ENCODE measurements around the gene MACO1. TPM values are rescaled to one million over a fixed set of nuclear protein-coding genes. Genes with fewer than 3 reads are reported as not detected.

Gene MACO1
- total RNA-seq, 1 experiment from 2014 or later = 16.3 TPM

DNA sequence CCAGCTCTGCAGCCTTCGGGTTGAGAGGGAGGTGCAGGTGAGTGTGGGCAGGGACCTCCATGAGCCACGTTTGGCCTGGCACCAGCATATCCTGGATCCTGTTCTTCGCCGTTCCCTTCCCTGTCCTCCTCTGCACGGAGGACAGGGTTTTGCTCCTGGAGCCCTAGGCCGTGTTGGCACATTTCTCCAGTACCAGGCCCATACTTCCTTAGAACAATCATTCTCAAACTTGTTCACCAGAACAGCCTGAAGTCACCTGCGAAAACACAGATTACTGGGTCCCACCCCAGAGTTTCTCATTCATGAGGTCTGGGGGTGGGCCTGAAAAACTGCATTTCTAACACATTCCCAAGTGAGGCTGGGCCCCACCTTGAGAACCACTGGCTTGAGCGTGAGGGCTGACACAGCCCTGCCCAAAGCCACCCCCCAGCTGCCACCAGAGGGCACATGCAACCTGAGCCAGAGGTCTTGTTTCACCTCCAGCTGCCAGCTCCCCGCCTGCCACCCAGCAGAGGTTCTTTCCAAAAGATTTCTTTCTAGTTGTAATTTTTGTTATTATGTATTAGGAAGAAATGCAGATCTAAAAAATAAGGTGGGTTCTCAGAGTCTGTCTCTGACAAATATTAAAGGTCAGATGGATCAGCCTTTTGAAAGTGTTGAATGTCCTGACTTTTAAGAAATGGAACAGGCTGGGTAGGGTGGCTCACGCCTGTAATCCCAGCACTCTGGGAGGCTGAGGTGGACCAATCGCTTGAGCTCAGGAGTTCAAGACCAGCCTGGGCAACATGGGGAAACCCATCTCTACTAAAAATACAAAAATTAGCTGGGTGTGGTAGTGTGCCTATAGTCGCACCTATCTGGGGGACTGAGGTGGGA, 73.1 kb downstream of the MACO1 start:
- Histone ChIP-seq H2BK20ac (ENCODE audit: low read depth, low read length, poor library complexity, severe bottlenecking) (no peak overlapping the region), H3K4me2 (ENCODE audit: insufficient read depth, insufficient read length, low read length) (no peak overlapping the region), H3K23me2 (ENCODE audit: insufficient read length, low read depth, low read length, poor library complexity, severe bottlenecking) (no peaks in the 10 kb centered on the region), H3K9me3 (ENCODE audit: control insufficient read depth, low read depth, low read length) (no peaks in the 10 kb centered on the region), H3K27ac (ENCODE audit: insufficient read length, low read depth, low read length) (no peak overlapping the region), H2AFZ (ENCODE audit: low read length) (no peak overlapping the region), H3K79me1 (ENCODE audit: insufficient read depth, low read depth, low read length, poor library complexity, severe bottlenecking) (no peaks in the 10 kb centered on the region), H3K4ac (ENCODE audit: low read depth, low read length) (no peak overlapping the region), H4K20me1 (ENCODE audit: control insufficient read depth, insufficient read depth, insufficient read length) (no peaks in the 10 kb centered on the region), H2BK5ac (ENCODE audit: insufficient read length, low read length) (no peak overlapping the region), H3K4me1 (ENCODE audit: insufficient read depth, low read length) (peaks cover 3% of the 10 kb centered on the region; the same call in 1 of the 2 replicates), H3K79me2 (ENCODE audit: insufficient read depth, low read length) (no peaks in the 10 kb centered on the region), H3K23ac (ENCODE audit: insufficient read length, low read depth, low read length) (no peak overlapping the region), H3T11ph (ENCODE audit: low read length) (no peak overlapping the region), H3K27me3 (ENCODE audit: insufficient read depth, low read length) (no peaks in the 10 kb centered on the region), H3K14ac (ENCODE audit: insufficient read depth, low read length) (no peak overlapping the region), H4K8ac (replicated peaks; ENCODE audit: insufficient read length, low read depth, low read length) (no peak overlapping the region), H2BK120ac (ENCODE audit: low read depth, low read length, poor library complexity, severe bottlenecking) (no peak overlapping the region), H3K18ac (ENCODE audit: insufficient read length, low read depth, low read length) (no peak overlapping the region), H4K5ac (ENCODE audit: insufficient read length, low read depth, low read length) (no peak overlapping the region), H4K91ac (ENCODE audit: insufficient read length, low read depth, low read length) (no peak overlapping the region), H2AK5ac (ENCODE audit: insufficient read length, low read length) (no peak overlapping the region), H2BK15ac (ENCODE audit: low read depth, low read length) (no peak overlapping the region), H3K56ac (ENCODE audit: insufficient read length, low read depth, low read length) (no peak overlapping the region), H3K9ac (ENCODE audit: extremely low read depth, insufficient read length, low read length) (no peak overlapping the region), H2BK12ac (ENCODE audit: insufficient read length, low read depth, low read length) (no peak overlapping the region)
- peaks cover 42 to 47% of the 10 kb centered on the region in 2 experiments for H3K4me1 Mint-ChIP-seq
- TF ChIP-seq, protein P1, sequence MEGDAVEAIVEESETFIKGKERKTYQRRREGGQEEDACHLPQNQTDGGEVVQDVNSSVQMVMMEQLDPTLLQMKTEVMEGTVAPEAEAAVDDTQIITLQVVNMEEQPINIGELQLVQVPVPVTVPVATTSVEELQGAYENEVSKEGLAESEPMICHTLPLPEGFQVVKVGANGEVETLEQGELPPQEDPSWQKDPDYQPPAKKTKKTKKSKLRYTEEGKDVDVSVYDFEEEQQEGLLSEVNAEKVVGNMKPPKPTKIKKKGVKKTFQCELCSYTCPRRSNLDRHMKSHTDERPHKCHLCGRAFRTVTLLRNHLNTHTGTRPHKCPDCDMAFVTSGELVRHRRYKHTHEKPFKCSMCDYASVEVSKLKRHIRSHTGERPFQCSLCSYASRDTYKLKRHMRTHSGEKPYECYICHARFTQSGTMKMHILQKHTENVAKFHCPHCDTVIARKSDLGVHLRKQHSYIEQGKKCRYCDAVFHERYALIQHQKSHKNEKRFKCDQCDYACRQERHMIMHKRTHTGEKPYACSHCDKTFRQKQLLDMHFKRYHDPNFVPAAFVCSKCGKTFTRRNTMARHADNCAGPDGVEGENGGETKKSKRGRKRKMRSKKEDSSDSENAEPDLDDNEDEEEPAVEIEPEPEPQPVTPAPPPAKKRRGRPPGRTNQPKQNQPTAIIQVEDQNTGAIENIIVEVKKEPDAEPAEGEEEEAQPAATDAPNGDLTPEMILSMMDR (conservative IDR thresholded peaks at IDR 0.05) = peak; percentile 82
- no peak overlapping the region for H3K4me3 Mint-ChIP-seq
- peak; percentile 91 for DNase-seq
- no peak overlapping the region for H3K27ac Mint-ChIP-seq
- H3K9me3 Mint-ChIP-seq = peaks cover 0 to 3% of the 10 kb centered on the region in 2 experiments; a peak in 1 of 5 replicates
- WGBS (ENCODE audit: extremely low coverage, insufficient read length, low lambda C conversion rate) = no CpG with 5 or more reads among the region's 12 CpGs
- peaks cover 0 to 4% (median under 1%) of the 10 kb centered on the region in 3 experiments; a peak in 1 of 7 replicates for H3K36me3 Mint-ChIP-seq (ENCODE audit: insufficient read depth in 1 of 3, low read depth in 3 of 3)
- H3K27me3 Mint-ChIP-seq (ENCODE audit: low read depth) = no peaks in the 10 kb centered on the region; the same call in 1 of the 2 replicates
